ENCODE data around the gene COQ9.
"Not testable (repeated sequence)": the region's sequence is repeated elsewhere in the genome, so short reads cannot be mapped to it uniquely, and the experiment has no call there.

Gene COQ9, protein sequence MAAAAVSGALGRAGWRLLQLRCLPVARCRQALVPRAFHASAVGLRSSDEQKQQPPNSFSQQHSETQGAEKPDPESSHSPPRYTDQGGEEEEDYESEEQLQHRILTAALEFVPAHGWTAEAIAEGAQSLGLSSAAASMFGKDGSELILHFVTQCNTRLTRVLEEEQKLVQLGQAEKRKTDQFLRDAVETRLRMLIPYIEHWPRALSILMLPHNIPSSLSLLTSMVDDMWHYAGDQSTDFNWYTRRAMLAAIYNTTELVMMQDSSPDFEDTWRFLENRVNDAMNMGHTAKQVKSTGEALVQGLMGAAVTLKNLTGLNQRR

GRCh38 chr16:57447186-57447962, at the start of gene COQ9, which contains the start of gene CIAPIN1:
Gene COQ9 (plus strand): TSS chr16:57447479. CDS start chr16:57447506, 27 bp downstream.
Gene CIAPIN1 (minus strand): TSS chr16:57447385. CDS start chr16:57440928, 6,457 bp downstream.
- peak; percentile 33 for DNase-seq

DNA sequence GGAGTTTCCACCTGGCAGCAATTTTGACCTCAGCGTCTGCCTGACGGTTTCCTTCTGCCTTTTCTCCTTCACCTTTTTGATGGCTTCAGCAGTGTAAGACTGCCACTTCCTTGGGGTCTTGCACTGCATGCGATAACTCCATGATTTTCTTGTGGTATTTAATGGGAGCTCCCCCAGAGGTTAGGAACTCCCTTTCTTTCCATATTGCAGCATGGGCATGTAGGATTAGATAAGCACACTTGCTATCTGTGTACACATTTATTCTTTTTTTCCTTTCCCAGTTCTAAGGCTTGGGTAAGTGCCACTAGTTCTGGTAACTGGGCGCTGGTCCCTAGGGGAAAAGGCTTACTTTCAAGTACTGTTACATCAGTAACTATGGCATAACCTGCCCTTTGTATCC, 49.8 kb upstream of the COQ9 start:
- DNase-seq = not testable (repeated sequence)

DNA sequence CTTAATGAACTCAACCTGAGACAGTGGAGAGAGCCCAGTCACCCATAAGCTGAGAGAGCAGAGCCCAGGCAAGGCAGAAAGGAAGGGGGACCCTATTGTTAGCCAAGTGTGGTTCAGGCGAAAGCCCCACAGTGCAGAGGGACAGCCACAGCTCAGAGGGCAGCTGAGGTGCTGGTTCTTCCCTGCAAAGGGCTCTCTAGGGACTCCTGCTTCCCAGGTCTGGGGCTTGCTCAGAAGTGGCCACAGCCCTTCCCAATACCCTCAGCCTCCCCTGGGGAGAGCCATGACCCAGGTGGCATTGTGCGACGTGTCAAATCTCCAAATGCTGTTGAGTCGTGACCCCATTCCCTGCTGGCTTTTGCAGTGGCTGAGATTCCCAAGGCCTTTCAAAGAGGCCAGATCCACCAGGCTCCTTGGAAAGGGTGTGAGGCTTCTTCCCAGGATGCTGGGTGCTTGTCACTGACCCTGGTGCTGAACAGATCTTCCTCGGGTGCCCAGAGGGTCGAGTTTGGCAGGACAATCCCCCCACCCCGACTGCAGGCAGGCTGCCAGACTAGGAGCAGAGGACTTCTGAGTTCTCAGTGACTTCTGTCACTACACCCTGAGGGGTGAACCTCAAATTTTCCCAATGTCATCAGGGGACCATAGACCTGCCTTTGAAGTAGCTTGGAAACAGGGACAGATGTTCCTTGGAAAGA, 45.2 kb upstream of the COQ9 start:
- DNase-seq = no peak

DNA sequence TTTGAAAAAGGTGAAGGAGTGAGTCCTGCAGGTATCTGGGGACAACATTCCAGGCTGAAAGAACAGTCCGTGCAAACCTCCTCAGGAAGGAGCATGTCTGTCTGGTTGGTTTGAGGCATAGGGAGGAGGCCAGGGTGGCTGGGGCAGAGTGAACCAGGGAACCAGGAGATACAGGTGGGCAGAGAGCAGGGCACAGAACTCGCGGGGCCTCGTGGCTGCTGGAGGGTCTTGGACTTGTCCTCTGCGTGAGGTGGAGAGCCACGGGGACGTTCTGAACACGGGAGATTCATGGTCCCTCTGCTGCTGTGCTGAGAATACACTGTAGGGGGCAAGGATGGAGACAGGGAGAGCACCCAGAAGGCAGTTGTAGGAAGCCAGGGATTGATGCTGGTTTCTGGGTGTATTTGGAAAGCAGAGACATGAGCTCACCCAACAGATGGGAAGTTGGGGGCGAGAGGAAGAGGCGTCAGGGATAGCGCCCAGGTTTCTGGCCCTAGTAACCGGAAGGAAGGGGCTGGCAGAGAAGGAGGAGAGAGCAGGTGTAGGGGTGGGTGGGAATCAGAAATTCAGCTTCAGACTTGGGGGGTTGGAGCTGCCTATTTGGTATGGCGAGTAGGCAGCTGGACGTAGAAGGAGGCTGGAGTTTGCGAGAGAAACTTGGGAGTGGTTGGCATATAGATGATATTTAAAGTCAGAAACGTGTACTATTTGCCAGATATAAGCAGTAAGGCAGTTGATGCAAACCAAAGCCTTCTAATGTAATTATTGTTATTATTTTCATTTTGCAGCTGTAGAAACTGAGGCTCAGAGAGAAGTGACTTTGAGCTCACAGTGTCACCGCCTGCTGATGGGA, 43.1 kb upstream of the COQ9 start, which contains the start of gene CCL17:
Gene CCL17 (plus strand): TSS at position 803 of the 853 bp plus-strand sequence. CDS start 9,166 bp downstream, outside the sequence.
- no peak for DNase-seq

GRCh38 chr16:57405097-57405496, 42.2 kb upstream of the COQ9 start:
- no peak for DNase-seq

GRCh38 chr16:57406881-57407280, 40.4 kb upstream of the COQ9 start:
- no peak for DNase-seq

- no peak for DNase-seq
These were observed 39.5 kb upstream of the COQ9 start for GRCh38 chr16:57407521-57408353.

DNA sequence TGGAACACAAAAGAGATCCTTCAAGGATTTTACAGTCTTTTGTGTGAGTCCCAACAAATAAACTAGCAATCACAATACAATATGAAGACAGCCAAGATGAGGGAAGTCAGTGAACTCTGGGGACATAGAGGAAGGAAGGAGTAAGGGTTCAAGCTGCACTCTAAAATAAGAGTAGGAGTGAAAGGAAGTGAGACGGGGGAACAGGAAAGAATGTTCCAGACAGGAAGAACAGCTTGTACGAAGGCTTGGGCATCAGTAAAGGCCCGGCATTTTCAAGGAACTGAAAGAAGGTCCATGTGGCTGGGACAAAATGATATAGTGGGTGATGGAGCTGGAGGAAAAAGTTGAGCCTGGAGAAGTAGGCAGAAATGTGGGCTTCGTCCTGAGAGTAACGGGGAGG, 38.2 kb upstream of the COQ9 start:
- no peak for DNase-seq

GRCh38 chr16:57409870-57410587, 37.2 kb upstream of the COQ9 start:
- no peak for DNase-seq

GRCh38 chr16:57411362-57411976, 35.8 kb upstream of the COQ9 start:
- no peak for DNase-seq

- no peak for DNase-seq
These were observed 34.7 kb upstream of the COQ9 start for GRCh38 chr16:57412584-57412983.

DNA sequence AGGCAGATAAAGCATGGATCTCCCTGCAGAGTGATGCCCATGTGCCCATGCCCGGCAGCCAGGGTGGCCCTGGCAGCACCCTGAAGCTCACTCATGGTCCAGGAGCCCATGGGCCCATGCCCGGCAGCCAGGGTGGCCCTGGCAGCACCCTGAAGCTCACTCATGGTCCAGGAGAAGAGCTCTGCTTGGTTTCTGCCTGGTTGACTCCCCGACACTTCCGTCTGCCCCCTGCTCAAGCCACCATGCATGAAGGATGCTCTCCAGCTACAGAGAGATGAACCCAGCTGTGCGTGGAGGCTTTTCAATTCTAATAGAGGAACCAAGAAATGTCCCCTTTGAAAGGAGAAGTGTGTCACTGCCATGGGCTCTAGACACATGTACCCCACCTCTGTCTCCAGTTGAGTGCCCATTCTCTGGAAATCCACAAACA, 34.0 kb upstream of the COQ9 start:
- no peak for DNase-seq

DNA sequence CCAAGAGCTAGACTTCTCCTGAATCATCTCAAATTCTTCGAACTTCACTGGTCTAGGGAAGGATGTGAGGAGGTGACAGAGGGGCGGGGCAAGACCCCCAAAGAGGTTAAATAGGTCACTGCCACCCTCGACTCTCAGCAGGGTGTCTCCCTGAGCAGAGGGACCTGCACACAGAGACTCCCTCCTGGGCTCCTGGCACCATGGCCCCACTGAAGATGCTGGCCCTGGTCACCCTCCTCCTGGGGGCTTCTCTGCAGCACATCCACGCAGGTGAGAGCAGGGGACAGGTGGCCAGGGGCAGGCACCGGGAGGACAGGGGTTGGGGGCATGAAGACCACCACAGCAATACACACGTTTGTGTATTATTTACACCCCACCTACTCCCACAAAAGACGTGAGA, 33.5 kb upstream of the COQ9 start:
- DNase-seq = no peak

- DNase-seq = no peak
These were observed 31.2 kb upstream of the COQ9 start for GRCh38 chr16:57416084-57416483.

GRCh38 chr16:57419506-57419905, 27.8 kb upstream of the COQ9 start:
- DNase-seq = no peak

- DNase-seq = no peak
These were observed 25.0 kb upstream of the COQ9 start for GRCh38 chr16:57422026-57422944.

- no peak for DNase-seq
These were observed 24.1 kb upstream of the COQ9 start for GRCh38 chr16:57423152-57423551.

GRCh38 chr16:57424583-57424982, 22.7 kb upstream of the COQ9 start:
- no peak for DNase-seq

DNA sequence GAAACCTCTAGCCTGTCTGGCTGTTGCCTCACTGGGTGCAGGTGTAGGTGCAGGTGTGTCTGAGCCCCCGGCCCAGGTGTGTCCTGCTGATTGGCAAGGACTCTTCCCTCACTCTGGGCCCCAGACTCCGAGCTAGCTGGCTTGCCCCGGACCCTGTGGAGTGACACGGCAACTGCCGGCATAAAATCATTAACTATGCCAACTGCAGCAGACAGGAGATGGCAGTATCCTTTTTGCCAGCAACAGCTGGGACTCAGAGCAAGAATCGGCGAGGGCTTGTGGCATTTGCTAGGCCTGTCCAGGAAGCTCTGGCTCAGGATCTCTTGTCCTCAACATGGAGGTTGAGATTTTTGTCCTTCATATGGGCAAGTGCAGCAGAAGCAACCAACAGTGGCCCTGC, 20.9 kb upstream of the COQ9 start:
- DNase-seq = no peak
